Measurements from ENCODE around the gene GATD1.
A peak's percentile ranks its signal among the peaks of the same experiment; 100 is the strongest.

The GATD1 gene

DNA sequence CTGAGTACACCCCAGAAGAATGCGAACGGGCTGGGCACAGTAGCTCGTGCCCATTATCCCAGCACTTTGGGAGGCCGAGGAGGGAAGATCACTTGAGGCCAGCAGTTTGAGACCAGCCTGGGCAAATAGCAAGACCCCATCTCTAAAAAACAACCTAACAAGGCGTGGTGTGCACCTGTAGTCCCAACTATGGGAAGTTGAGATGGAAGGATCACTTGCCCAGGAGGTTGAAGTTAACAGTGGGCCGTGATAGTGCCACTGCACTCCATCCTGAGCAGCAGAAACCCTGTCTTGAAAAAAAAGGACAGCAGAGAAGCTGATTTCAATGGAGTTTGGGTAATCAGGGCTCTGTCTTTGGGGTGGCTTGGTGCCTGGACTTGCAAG is 35.8 kb upstream of the GATD1 start:
- in situ Hi-C loops (cut with HindIII; ENCODE audit: low pct_ligation_motif_present, low sequenced_read_pairs): no loop called here
- Histone ChIP-seq H3K36me3 (replicated peaks) (peaks cover 40% of the 10 kb centered on the region), H3K27ac (no peak overlapping the region), H3K27me3 (replicated peaks) (no peaks in the 10 kb centered on the region), H3K4me3 (ENCODE audit: low read depth, low read length) (no peak overlapping the region)
- no peak for TF ChIP-seq CTCF (IDR thresholded peaks at IDR 0.05; ENCODE audit: low read depth, low read length, missing control alignments)
- DNase-seq: no peak

- H3K27me3 ChIP-seq (replicated peaks): no peaks in the 10 kb centered on the region
- H3K36me3 ChIP-seq (replicated peaks): peaks cover 40% of the 10 kb centered on the region
- no peak for DNase-seq
- in situ Hi-C loops (cut with HindIII; ENCODE audit: low pct_ligation_motif_present, low sequenced_read_pairs): no loop called here
- H3K27ac ChIP-seq: no peak overlapping the region
- no peak overlapping the region for H3K4me3 ChIP-seq (ENCODE audit: low read depth, low read length)
- TF ChIP-seq CTCF (IDR thresholded peaks at IDR 0.05; ENCODE audit: low read depth, low read length, missing control alignments): no peak
Observed at GRCh38 chr11:812390-812789, 35.1 kb upstream of the GATD1 start.

- in situ Hi-C loops (cut with HindIII; ENCODE audit: low pct_ligation_motif_present, low sequenced_read_pairs): no loop called here
- H3K27me3 ChIP-seq (replicated peaks): no peaks in the 10 kb centered on the region
- peak; percentile 43 for TF ChIP-seq CTCF (IDR thresholded peaks at IDR 0.05; ENCODE audit: low read depth, low read length, missing control alignments)
- peaks cover 40% of the 10 kb centered on the region for H3K36me3 ChIP-seq (replicated peaks)
- no peak for DNase-seq
- H3K4me3 ChIP-seq (ENCODE audit: low read depth, low read length): peak overlapping the region; percentile 92
- no peak overlapping the region for H3K27ac ChIP-seq
Observed at GRCh38 chr11:811446-812245, 34.4 kb upstream of the GATD1 start.

DNA sequence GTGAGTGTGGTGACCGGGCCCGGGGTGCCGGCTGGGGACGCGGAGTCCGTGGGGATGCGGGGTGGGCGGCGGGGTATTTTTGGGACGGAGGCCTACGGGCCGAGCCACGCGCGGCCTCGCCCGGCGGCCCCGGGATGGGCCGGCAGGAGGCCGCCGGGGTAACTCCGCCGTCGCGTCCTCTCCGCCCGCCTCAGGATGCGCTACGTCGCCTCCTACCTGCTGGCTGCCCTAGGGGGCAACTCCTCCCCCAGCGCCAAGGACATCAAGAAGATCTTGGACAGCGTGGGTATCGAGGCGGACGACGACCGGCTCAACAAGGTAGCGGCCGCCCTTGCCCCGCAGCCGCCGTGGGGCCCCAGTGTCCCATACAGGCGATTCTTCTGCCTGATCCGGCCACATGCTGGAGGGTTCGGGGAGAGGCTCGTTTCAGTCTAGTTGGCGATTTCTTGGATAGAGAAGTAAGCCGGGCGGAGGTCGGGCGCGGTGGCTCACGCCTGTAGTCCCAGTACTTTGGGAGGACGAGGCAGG is 32.8 kb upstream of the GATD1 start:
- DNase-seq: no peak
- peak overlapping the region; percentile 92 for H3K4me3 ChIP-seq (ENCODE audit: low read depth, low read length)
- H3K27me3 ChIP-seq (replicated peaks): no peaks in the 10 kb centered on the region
- peaks cover 38% of the 10 kb centered on the region for H3K36me3 ChIP-seq (replicated peaks)
- TF ChIP-seq CTCF (IDR thresholded peaks at IDR 0.05; ENCODE audit: low read depth, low read length, missing control alignments): no peak
- in situ Hi-C loops (cut with HindIII; ENCODE audit: low pct_ligation_motif_present, low sequenced_read_pairs): no loop called here
- peak overlapping the region; percentile 99 for H3K27ac ChIP-seq

DNA sequence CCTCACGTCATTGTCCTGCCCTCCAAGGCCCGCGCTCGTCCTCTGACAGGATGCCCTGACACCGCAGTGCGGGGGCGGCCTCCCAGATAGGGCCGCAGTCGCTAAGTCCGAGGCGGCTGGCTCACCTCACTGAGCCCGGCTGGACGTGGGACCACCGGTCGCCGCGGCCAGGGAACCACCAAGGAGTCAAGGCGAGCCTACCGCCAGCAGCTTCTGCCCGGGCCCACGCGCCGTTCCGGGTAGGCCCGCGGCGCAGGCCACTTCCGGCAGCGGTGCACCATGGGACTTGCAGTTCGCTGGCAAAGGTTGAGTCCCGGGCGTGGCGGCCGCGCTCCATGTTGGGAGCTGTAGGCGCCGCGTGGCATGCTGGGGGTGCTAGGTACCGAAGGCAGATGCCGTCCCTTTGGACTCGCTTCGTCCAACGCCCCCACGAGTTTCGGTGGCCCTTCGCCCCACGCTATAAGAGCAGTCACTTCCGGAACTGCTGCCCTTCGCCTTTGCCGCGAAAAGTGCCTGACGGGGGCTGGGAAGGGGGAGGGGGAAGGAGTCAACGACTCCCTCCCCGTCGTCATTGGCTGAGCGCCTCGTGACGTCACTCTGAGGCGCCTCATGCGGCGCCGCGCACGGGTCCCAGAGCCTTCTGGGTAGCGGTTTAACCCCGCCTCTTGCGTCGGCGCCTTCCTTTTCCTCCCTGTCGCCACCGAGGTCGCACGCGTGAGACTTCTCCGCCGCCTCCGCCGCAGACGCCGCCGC is 32.2 kb upstream of the GATD1 start, which contains the start of gene RPLP2:
Gene RPLP2 (plus strand): TSS at position 681 of the 753 bp plus-strand sequence. CDS start 268 bp downstream, outside the sequence.
- peak within 1 kb of the TSS; percentile 92 for H3K4me3 ChIP-seq (ENCODE audit: low read depth, low read length)
- H3K27ac ChIP-seq: peak within 1 kb of the TSS; percentile 99
- H3K27me3 ChIP-seq (replicated peaks): no peaks in the 10 kb centered on the region
- in situ Hi-C loops (cut with HindIII; ENCODE audit: low pct_ligation_motif_present, low sequenced_read_pairs): no loop called here
- peaks cover 36% of the 10 kb centered on the region for H3K36me3 ChIP-seq (replicated peaks)
- TF ChIP-seq CTCF (IDR thresholded peaks at IDR 0.05; ENCODE audit: low read depth, low read length, missing control alignments): no peak
- peak; percentile 95 for DNase-seq

Measured in brain microvascular endothelial cell (primary cell).